Lower leg skin (tissue), 3 donors: ENCODE results near the gene CRYAB.

Source experiments
- POLR2A ChIP-seq, 2 donors: fragments of 450-650 bp; IDR thresholded peaks; one replicate each; pipeline ENCODE4 v1.6.1; 2016 to 2017; ENCODE audit warnings: antibody characterized with exemption in 2 of 2, mild to moderate bottlenecking in 1 of 2, moderate library complexity in 1 of 2
- TF ChIP-seq, protein P1 (sequence below), 3 donors: fragments of 450-650 bp; IDR thresholded peaks; one replicate each; pipeline ENCODE4 v1.5.1; 2016; ENCODE audit warnings: antibody characterized with exemption in 3 of 3, mild to moderate bottlenecking in 3 of 3, moderate library complexity in 2 of 3

DNA sequence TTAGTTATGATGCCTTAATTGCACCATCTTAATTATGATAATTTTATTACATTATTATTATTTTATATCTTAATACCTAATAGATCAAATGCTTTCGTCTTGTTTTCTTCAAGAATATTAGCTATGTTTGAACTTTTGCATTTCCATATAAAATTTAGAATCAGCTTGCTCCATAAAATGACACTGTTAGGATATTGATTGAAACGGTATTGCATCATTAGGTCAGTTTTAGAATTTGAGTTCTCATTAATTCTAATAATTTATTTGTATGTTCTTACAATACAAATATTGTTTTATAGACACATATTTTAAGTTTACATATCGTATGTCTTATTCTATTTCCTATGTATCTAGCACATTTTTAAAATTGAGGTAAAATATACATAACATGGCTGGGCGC is 25.5 kb downstream of the CRYAB start:
- TF ChIP-seq, protein P1, sequence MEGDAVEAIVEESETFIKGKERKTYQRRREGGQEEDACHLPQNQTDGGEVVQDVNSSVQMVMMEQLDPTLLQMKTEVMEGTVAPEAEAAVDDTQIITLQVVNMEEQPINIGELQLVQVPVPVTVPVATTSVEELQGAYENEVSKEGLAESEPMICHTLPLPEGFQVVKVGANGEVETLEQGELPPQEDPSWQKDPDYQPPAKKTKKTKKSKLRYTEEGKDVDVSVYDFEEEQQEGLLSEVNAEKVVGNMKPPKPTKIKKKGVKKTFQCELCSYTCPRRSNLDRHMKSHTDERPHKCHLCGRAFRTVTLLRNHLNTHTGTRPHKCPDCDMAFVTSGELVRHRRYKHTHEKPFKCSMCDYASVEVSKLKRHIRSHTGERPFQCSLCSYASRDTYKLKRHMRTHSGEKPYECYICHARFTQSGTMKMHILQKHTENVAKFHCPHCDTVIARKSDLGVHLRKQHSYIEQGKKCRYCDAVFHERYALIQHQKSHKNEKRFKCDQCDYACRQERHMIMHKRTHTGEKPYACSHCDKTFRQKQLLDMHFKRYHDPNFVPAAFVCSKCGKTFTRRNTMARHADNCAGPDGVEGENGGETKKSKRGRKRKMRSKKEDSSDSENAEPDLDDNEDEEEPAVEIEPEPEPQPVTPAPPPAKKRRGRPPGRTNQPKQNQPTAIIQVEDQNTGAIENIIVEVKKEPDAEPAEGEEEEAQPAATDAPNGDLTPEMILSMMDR (IDR thresholded peaks at IDR 0.05): no peak
- no peak for TF ChIP-seq POLR2A (IDR thresholded peaks at IDR 0.05)
